OCI-LY1 (cell line): ENCODE results near the gene MTIF2.

Experiments used
- H2AFZ ChIP-seq: fragments of 200-600 bp; sonication (generic), shearing (Covaris generic); 2 replicates; pipeline ENCODE4 v1.6.0; 2014; ENCODE audit warnings: antibody characterized with exemption, mild to moderate bottlenecking, low read length
- H3F3A ChIP-seq: fragments of 200-600 bp; sonication (generic), shearing (Covaris generic); 2 replicates; pipeline ENCODE4 v1.6.0; 2014; ENCODE audit warnings: mild to moderate bottlenecking, antibody characterized with exemption, low read length, moderate library complexity; ENCODE audit not compliant: insufficient read depth
- H3K27ac ChIP-seq: fragments of 200-600 bp; sonication (generic); 2 replicates; pipeline ENCODE4 v1.5.1; 2014; ENCODE audit warnings: low read length, mixed run types, mild to moderate bottlenecking, low read depth; ENCODE audit not compliant: poor library complexity, severe bottlenecking
- H3K27me3 ChIP-seq: fragments of 200-600 bp; sonication (generic); 2 replicates; pipeline ENCODE4 v1.6.0; 2014; ENCODE audit warnings: antibody characterized with exemption, mild to moderate bottlenecking, low read length, moderate library complexity; ENCODE audit not compliant: insufficient read depth
- H3K36me3 ChIP-seq: fragments of 200-600 bp; sonication (generic); 2 replicates; pipeline ENCODE4 v1.6.1; 2014; ENCODE audit warnings: mild to moderate bottlenecking, antibody characterized with exemption, low read length, moderate library complexity, mixed read lengths; ENCODE audit not compliant: insufficient read depth
- H3K4me1 ChIP-seq: fragments of 200-600 bp; sonication (generic); 2 replicates; pipeline ENCODE4 v1.5.1; 2014; ENCODE audit warnings: mild to moderate bottlenecking, low read length, moderate library complexity; ENCODE audit not compliant: insufficient read depth, severe bottlenecking
- H3K4me2 ChIP-seq: fragments of 200-600 bp; sonication (generic), shearing (Covaris generic); 2 replicates; pipeline ENCODE4 v1.6.1; 2014; ENCODE audit warnings: low read length
- H3K4me3 ChIP-seq: fragments of 200-600 bp; sonication (generic); 2 replicates; pipeline ENCODE4 v1.5.1; 2014; ENCODE audit warnings: low read length, low read depth, mild to moderate bottlenecking, mixed read lengths; ENCODE audit not compliant: poor library complexity, severe bottlenecking
- H3K79me2 ChIP-seq: fragments of 200-600 bp; shearing (Covaris generic); 2 replicates; pipeline ENCODE4 v1.6.1; 2016; ENCODE audit warnings: mixed run types, low read length, mixed read lengths; ENCODE audit not compliant: insufficient read depth
- H3K9ac ChIP-seq: fragments of 200-600 bp; sonication (generic), shearing (Covaris generic); 2 replicates; pipeline ENCODE4 v1.6.1; 2014; ENCODE audit warnings: mild to moderate bottlenecking, low read length, mixed read lengths
- H3K9me2 ChIP-seq: fragments of 200-600 bp; sonication (generic), shearing (Covaris generic); 2 replicates; pipeline ENCODE4 v1.6.1; 2014; ENCODE audit warnings: low read depth, mild to moderate bottlenecking, low read length, mixed read lengths
- H3K9me3 ChIP-seq: fragments of 200-600 bp; shearing (Covaris generic); 2 replicates; pipeline ENCODE4 v1.6.1; 2014; ENCODE audit warnings: low read length, mixed read lengths
- H4K20me1 ChIP-seq: fragments of 200-600 bp; sonication (generic), shearing (Covaris generic); 2 replicates; pipeline ENCODE4 v1.6.0; 2016; ENCODE audit warnings: mild to moderate bottlenecking, low read length; ENCODE audit not compliant: insufficient read depth
- EZH2 ChIP-seq: fragments of 200-600 bp; sonication (generic), shearing (Covaris generic); IDR thresholded peaks from 2 replicates; pipeline ENCODE4 v1.8.0; 2017; ENCODE audit warnings: borderline replicate concordance, mixed run types, mild to moderate bottlenecking, antibody characterized with exemption, low read length, moderate library complexity, mixed read lengths
- TF ChIP-seq, protein P1 (sequence below): fragments of 200-600 bp; sonication (generic), shearing (Covaris generic); IDR thresholded peaks from 2 replicates; pipeline ENCODE4 v1.5.1; 2017; ENCODE audit warnings: mild to moderate bottlenecking, antibody characterized with exemption, low read length, moderate library complexity, mixed read lengths

MTIF2 gene

DNA sequence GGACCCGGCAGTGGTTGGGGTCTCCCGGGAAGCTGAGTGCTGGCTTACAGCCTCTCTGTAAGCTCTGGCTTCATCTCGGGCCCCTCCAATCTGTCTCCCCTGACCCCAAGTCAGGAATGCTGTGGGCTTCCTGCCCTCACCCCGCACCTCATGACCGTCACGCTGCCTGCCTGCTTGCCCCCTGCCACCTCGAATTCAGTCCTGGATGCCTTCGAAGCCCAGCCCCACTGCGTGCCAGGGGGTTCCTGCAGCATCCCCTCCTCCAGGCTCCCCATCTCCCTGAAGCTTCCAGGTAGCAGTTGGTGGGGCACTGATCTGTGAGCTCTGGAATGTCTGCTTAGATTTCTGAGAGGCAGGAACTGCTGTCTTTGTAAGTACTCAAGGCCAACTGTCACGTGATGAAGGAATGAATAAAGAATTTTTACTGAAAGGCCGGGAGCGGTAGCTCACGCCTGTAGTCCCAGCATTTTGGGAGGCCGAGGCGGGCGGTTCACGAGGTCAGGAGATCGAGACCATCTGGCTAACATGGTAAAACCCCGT, 43.5 kb downstream of the MTIF2 start:
- peaks cover 30% of the 10 kb centered on the region for H3K4me1 ChIP-seq
- H3K9ac ChIP-seq: no peak overlapping the region; the same call in 1 of the 2 replicates
- TF ChIP-seq, protein P1, sequence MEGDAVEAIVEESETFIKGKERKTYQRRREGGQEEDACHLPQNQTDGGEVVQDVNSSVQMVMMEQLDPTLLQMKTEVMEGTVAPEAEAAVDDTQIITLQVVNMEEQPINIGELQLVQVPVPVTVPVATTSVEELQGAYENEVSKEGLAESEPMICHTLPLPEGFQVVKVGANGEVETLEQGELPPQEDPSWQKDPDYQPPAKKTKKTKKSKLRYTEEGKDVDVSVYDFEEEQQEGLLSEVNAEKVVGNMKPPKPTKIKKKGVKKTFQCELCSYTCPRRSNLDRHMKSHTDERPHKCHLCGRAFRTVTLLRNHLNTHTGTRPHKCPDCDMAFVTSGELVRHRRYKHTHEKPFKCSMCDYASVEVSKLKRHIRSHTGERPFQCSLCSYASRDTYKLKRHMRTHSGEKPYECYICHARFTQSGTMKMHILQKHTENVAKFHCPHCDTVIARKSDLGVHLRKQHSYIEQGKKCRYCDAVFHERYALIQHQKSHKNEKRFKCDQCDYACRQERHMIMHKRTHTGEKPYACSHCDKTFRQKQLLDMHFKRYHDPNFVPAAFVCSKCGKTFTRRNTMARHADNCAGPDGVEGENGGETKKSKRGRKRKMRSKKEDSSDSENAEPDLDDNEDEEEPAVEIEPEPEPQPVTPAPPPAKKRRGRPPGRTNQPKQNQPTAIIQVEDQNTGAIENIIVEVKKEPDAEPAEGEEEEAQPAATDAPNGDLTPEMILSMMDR: no peak
- no peak for TF ChIP-seq EZH2
- no peak overlapping the region for H3K4me3 ChIP-seq
- H3K27ac ChIP-seq: peak overlapping the region; percentile 25
- H3K27me3 ChIP-seq: no peaks in the 10 kb centered on the region
- H4K20me1 ChIP-seq: no peaks in the 10 kb centered on the region
- H3K9me2 ChIP-seq: no peaks in the 10 kb centered on the region
- peak overlapping the region; percentile 25; the same call in 1 of the 2 replicates for H3K4me2 ChIP-seq
- H3F3A ChIP-seq: no peaks in the 10 kb centered on the region
- no peaks in the 10 kb centered on the region for H3K9me3 ChIP-seq
- peaks cover 3% of the 10 kb centered on the region; the same call in 1 of the 2 replicates for H3K36me3 ChIP-seq
- no peaks in the 10 kb centered on the region for H3K79me2 ChIP-seq
- no peak overlapping the region for H2AFZ ChIP-seq

DNA sequence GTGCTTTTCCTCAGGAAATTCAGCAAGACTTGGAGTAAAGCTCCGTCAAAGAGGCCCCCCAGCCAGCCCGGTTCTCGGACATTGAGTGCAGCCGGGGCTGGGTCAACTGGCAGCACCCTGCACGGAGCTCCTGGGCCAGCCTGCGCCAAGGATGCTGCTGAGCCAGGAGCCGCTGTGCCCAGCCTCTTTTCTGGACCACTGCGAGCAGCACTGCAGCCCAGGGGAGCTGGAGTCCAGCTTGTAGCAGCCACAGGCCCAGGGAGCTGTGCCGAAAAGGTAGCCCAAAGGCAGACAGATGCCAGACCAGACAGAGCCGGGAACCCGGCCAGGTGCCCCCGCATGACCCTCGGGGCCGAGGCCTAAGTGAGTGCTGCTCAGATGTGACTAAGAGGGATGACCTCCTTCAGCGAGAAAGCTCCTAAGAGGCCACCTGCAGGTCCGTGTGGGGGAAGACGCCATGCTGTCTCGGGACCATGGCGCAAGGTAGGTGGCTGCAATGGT, 44.2 kb downstream of the MTIF2 start:
- peak overlapping the region; percentile 25 for H3K27ac ChIP-seq

DNA sequence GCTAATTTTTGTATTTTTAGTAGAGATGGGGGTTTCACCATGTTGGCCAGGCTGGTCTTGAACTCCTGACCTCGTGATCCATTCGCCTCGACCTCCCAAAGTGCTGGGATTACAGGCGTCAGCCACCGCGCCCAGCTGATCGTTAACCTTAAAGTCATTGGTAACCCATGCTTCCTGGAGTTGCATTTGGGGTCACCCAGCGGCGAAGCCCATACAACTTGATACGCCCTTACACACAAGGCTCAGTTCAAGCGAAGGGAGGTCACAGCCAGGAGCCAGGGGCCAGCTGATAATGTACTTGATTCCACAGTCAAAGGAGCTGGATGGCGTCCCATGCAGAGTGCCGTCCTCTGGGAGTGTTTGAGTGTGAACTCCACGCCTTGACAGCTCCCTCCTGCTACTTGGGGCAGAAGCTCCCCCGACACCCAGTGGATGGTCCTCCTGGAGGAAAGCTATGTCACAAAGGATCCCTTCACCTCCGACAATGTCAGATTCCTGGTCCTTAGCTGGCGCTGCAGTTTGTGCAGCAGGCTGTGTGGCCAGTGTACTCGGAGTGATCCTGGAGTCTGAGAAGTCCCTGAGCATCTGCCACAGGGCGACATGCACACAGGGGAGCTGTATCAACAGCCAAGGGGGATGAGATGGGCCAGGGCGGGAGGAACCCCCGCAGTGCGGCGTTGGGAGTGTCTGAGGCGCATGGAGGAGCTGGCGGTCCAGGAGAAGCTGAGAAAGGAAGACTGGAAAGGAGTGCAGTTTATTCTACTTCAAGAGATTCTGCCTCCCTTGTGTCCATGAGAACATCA, 44.9 kb downstream of the MTIF2 start:
- H3K4me1 ChIP-seq: peaks cover 30% of the 10 kb centered on the region
- no peaks in the 10 kb centered on the region for H3K27me3 ChIP-seq
- TF ChIP-seq, protein P1: no peak
- TF ChIP-seq EZH2: no peak
- no peaks in the 10 kb centered on the region for H3F3A ChIP-seq
- H3K4me2 ChIP-seq: peak overlapping the region; percentile 78
- H3K9me3 ChIP-seq: no peaks in the 10 kb centered on the region
- H3K9ac ChIP-seq: no peak overlapping the region; the same call in 1 of the 2 replicates
- no peaks in the 10 kb centered on the region for H3K79me2 ChIP-seq
- H3K4me3 ChIP-seq: peak overlapping the region; percentile 75
- H3K9me2 ChIP-seq: no peaks in the 10 kb centered on the region
- H2AFZ ChIP-seq: no peak overlapping the region
- H3K27ac ChIP-seq: peak overlapping the region; percentile 69
- H4K20me1 ChIP-seq: no peaks in the 10 kb centered on the region
- H3K36me3 ChIP-seq: peaks cover 3% of the 10 kb centered on the region; the same call in 1 of the 2 replicates

More for the DNA sequence above, 44.2 kb downstream of the MTIF2 start:
- TF ChIP-seq EZH2: no peak
- TF ChIP-seq, protein P1: no peak
- Histone ChIP-seq H3F3A (no peaks in the 10 kb centered on the region), H3K4me3 (no peak overlapping the region), H4K20me1 (no peaks in the 10 kb centered on the region), H3K79me2 (no peaks in the 10 kb centered on the region), H3K4me2 (peak overlapping the region; percentile 25; the same call in 1 of the 2 replicates), H3K27me3 (no peaks in the 10 kb centered on the region), H3K9me2 (no peaks in the 10 kb centered on the region), H3K9ac (no peak overlapping the region; the same call in 1 of the 2 replicates), H2AFZ (no peak overlapping the region), H3K36me3 (peaks cover 3% of the 10 kb centered on the region; the same call in 1 of the 2 replicates), H3K4me1 (peaks cover 30% of the 10 kb centered on the region), H3K9me3 (no peaks in the 10 kb centered on the region)
